WTC11 (cell line): ENCODE data around the gene FOXN3. TPM values are rescaled to one million over a fixed set of nuclear protein-coding genes. Genes with fewer than 3 reads are reported as not detected.
"Not testable (repeated sequence)": the region's sequence is repeated elsewhere in the genome, so short reads cannot be mapped to it uniquely, and the experiment has no call there.

Source experiments
- ATAC-seq: fragments of 200-7000 bp; cut with Tn5 transposase; 2 replicates; pipeline ENCODE4 v1.10.0; 2021; ENCODE audit warnings: mild to moderate bottlenecking, moderate library complexity
- CTCF ChIA-PET: fragments of 300-600 bp; sonication (Branson Sonifier 250); formaldehyde crosslinking; loops from one replicate; lab custom pipeline; 2021; ENCODE audit warnings: antibody characterized with exemption; lab: Charles Lee
- POLR2A ChIA-PET: fragments of 350-600 bp; sonication (Branson Sonifier 250); formaldehyde crosslinking; loops from one replicate; lab custom pipeline; 2021; ENCODE audit warnings: antibody characterized with exemption; lab: Charles Lee
- DNase-seq: peaks from one replicate; pipeline ENCODE4 v3.0.0; 2021; ENCODE audit warnings: low spot score
- H3K27ac Mint-ChIP-seq: 2 replicates; pipeline ENCODE4 v1.8.0; 2021; ENCODE audit warnings: mixed read lengths
- H3K27me3 Mint-ChIP-seq: 2 replicates; pipeline ENCODE4 v1.8.0; 2021; ENCODE audit warnings: low read depth, mild to moderate bottlenecking, moderate library complexity, mixed read lengths
- H3K36me3 Mint-ChIP-seq: 2 replicates; pipeline ENCODE4 v1.8.0; 2021; ENCODE audit warnings: mixed read lengths
- H3K4me1 Mint-ChIP-seq: 2 replicates; pipeline ENCODE4 v1.8.0; 2022; ENCODE audit warnings: mixed read lengths
- H3K4me3 Mint-ChIP-seq: 2 replicates; pipeline ENCODE4 v1.8.0; 2021; ENCODE audit warnings: mild to moderate bottlenecking, moderate library complexity, mixed read lengths
- H3K9me3 Mint-ChIP-seq: 2 replicates; pipeline ENCODE4 v1.8.0; 2021; ENCODE audit warnings: mixed read lengths
- AR ChIP-seq: fragments of 250-450 bp; sonication (Bioruptor Pico); IDR thresholded peaks from 2 replicates; pipeline ENCODE4 v1.9.0; 2021; ENCODE audit warnings: mild to moderate bottlenecking
- E2F5 ChIP-seq: sonication (generic); formaldehyde crosslinking; IDR thresholded peaks from 2 replicates; pipeline ENCODE4 v1.8.1; 2022; ENCODE audit warnings: mild to moderate bottlenecking, moderate library complexity, missing genetic modification reagents
- GRHL2 ChIP-seq: fragments of 250-450 bp; sonication (Bioruptor Pico); IDR thresholded peaks from 2 replicates; pipeline ENCODE4 v1.8.0; 2022; ENCODE audit warnings: mild to moderate bottlenecking, moderate library complexity; ENCODE audit not compliant: insufficient replicate concordance, severe bottlenecking
- MLX ChIP-seq: sonication (generic); formaldehyde crosslinking; IDR thresholded peaks from 2 replicates; pipeline ENCODE4 v1.8.1; 2023; ENCODE audit warnings: mild to moderate bottlenecking, missing genetic modification reagents, moderate library complexity
- TEAD1 ChIP-seq: sonication (generic); formaldehyde crosslinking; IDR thresholded peaks from 2 replicates; pipeline ENCODE4 v1.8.0; 2022; ENCODE audit warnings: mild to moderate bottlenecking, missing genetic modification reagents
- TP53 ChIP-seq: sonication (generic); formaldehyde crosslinking; IDR thresholded peaks from 2 replicates; pipeline ENCODE4 v1.8.1; 2023; ENCODE audit warnings: mild to moderate bottlenecking, missing genetic modification reagents
- USF1 ChIP-seq: sonication (generic); formaldehyde crosslinking; IDR thresholded peaks from 2 replicates; pipeline ENCODE4 v1.8.0; 2022; ENCODE audit warnings: mild to moderate bottlenecking, missing genetic modification reagents
- USF2 ChIP-seq: sonication (generic); formaldehyde crosslinking; IDR thresholded peaks from 2 replicates; pipeline ENCODE4 v1.8.1; 2023; ENCODE audit warnings: mild to moderate bottlenecking, missing genetic modification reagents, moderate library complexity
- ZBTB43 ChIP-seq: sonication (generic); formaldehyde crosslinking; IDR thresholded peaks from 2 replicates; pipeline ENCODE4 v1.8.1; 2023; ENCODE audit warnings: mild to moderate bottlenecking, missing genetic modification reagents
- total RNA-seq: library from RNA; stranded (reverse); gene quantifications from 3 replicates; pipeline ENCODE4 v1.2.3, GENCODE V29; 2021

Gene FOXN3
- total RNA-seq, 1 experiment from 2014 or later: 170 TPM

GRCh38 chr14:89117012-89117411, 300.0 kb downstream of the FOXN3 start:
- H3K27ac Mint-ChIP-seq: no peak overlapping the region
- no peak for DNase-seq
- H3K36me3 Mint-ChIP-seq: peaks cover 8% of the 10 kb centered on the region
- ATAC-seq: peak; percentile 85
- POLR2A ChIA-PET: no interaction called here
- H3K4me3 Mint-ChIP-seq: no peak overlapping the region
- H3K4me1 Mint-ChIP-seq: peaks cover 18% of the 10 kb centered on the region
- H3K9me3 Mint-ChIP-seq: peaks cover 20% of the 10 kb centered on the region
- TF ChIP-seq ZBTB43 (CRISPR knock-in tag) (no peak), USF2 (CRISPR knock-in tag) (0 out of 2 replicates have a peak, but pooled peaks have one; percentile 16)
- CTCF ChIA-PET: interaction anchor here (1.1 to 1.2 kb wide), 2 partner anchors 61 to 76 kb away, joined by 3 to 5 read pairs; no protein-coding TSS in a partner anchor
- peaks cover 45% of the 10 kb centered on the region for H3K27me3 Mint-ChIP-seq

GRCh38 chr14:89114109-89114508, 302.9 kb downstream of the FOXN3 start:
- ChIA-PET POLR2A (no interaction called here), CTCF (no interaction called here)
- ATAC-seq (peak; percentile 71), DNase-seq (no peak)
- no peak overlapping the region for H3K4me3 Mint-ChIP-seq
- peak overlapping the region; percentile 22; the same call in 1 of the 2 replicates for H3K27ac Mint-ChIP-seq
- H3K4me1 Mint-ChIP-seq: peaks cover 12% of the 10 kb centered on the region
- TF ChIP-seq USF1 (CRISPR knock-in tag): no peak
- H3K27me3 Mint-ChIP-seq: peaks cover 52% of the 10 kb centered on the region
- peaks cover 10% of the 10 kb centered on the region for H3K36me3 Mint-ChIP-seq
- H3K9me3 Mint-ChIP-seq: peaks cover 17% of the 10 kb centered on the region

GRCh38 chr14:89112720-89113119, 304.3 kb downstream of the FOXN3 start:
- ATAC-seq: no peak
- peaks cover 8% of the 10 kb centered on the region for H3K36me3 Mint-ChIP-seq

GRCh38 chr14:89111766-89112543, 305.1 kb downstream of the FOXN3 start:
- ATAC-seq, H3K36me3 Mint-ChIP-seq, H3K4me1 Mint-ChIP-seq, DNase-seq, H3K4me3 Mint-ChIP-seq, H3K27ac Mint-ChIP-seq, POLR2A ChIA-PET, CTCF ChIA-PET, H3K9me3 Mint-ChIP-seq: not testable (repeated sequence)
- peaks cover 58% of the 10 kb centered on the region for H3K27me3 Mint-ChIP-seq

More at GRCh38 chr14:89112720-89113119, 304.3 kb downstream of the FOXN3 start:
- peaks cover 12% of the 10 kb centered on the region for H3K4me1 Mint-ChIP-seq
- H3K4me3 Mint-ChIP-seq: no peak overlapping the region
- no peak overlapping the region for H3K27ac Mint-ChIP-seq
- H3K9me3 Mint-ChIP-seq: peaks cover 10% of the 10 kb centered on the region
- ChIA-PET POLR2A (no interaction called here), CTCF (no interaction called here)
- H3K27me3 Mint-ChIP-seq: peaks cover 50% of the 10 kb centered on the region
- DNase-seq: no peak
- TF ChIP-seq AR (CRISPR knock-in tag) (no peak), MLX (CRISPR knock-in tag) (no peak), TEAD1 (CRISPR knock-in tag) (no peak), TP53 (no peak), E2F5 (CRISPR knock-in tag) (no peak), GRHL2 (no peak)

GRCh38 chr14:89111232-89111631, 305.8 kb downstream of the FOXN3 start:
- H3K9me3 Mint-ChIP-seq, CTCF ChIA-PET, H3K4me3 Mint-ChIP-seq, ATAC-seq, DNase-seq, H3K27ac Mint-ChIP-seq, H3K36me3 Mint-ChIP-seq, H3K4me1 Mint-ChIP-seq, POLR2A ChIA-PET: not testable (repeated sequence)
- peaks cover 61% of the 10 kb centered on the region for H3K27me3 Mint-ChIP-seq
